ENCODE results near the gene EBPL. TPM values are rescaled to one million over a fixed set of nuclear protein-coding genes. Genes with fewer than 3 reads are reported as not detected.

Gene EBPL
- 90.8 TPM for total RNA-seq

DNA sequence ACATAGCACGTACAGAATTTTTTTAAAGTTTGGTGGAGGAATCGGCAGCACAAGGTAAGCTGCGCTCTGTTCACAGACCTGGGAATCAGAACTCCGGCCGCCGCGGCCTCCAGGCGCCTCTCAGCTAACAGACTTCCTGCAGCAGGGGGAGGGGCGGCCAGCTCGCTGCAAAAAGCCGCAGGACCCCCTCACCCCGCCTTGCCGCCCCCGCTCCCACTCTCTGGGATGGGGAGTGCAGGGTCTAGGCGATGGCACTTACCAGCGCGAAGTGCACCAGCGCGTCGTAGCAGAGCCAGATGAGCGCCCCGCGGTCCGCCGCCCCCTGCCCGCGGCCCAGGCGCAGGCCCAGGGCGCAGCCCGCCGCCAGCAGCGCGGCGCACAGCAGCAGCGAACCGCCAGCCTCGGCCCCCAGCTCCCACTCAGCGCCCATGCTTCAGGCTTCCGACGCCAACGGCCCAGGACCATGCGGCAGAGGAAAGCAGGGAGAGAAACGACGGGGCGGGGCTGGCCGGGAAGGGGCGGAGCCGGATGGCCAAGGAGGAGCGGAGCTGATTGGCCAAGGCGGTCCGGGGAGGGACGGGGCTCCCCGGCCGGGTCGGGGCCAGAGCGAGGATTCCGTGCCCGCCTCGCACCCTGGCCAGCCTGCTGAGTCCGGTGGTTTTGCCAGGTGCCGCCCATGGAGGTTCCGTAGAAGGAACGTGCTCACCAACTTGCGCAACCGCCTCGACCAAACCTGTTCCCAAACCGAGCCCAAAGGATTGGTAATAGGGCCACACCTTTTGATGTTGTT lies at the start of gene EBPL:
TSS of gene EBPL (minus strand) at position 492 of the 790 bp plus-strand sequence. CDS start at position 430, 62 bp downstream.
- peak in 1 of 2 donors; percentile 95 for DNase-seq (ENCODE audit: extremely low spot score in 2 of 2)
- H3K4me1 ChIP-seq: peaks cover 52% of the 10 kb centered on the region
- H3K27me3 ChIP-seq: no peaks in the 10 kb centered on the region
- H3K9me3 ChIP-seq: no peaks in the 10 kb centered on the region
- intact Hi-C loops (cut with DNase I): no loop called here
- TF ChIP-seq POLR2AphosphoS5 (IDR thresholded peaks at IDR 0.05; ENCODE audit: insufficient read depth in 1 of 2, low read depth in 1 of 2) (peak; percentile 83 to 87), POLR2A (IDR thresholded peaks at IDR 0.05) (no peak)
- TF ChIP-seq, protein P1, sequence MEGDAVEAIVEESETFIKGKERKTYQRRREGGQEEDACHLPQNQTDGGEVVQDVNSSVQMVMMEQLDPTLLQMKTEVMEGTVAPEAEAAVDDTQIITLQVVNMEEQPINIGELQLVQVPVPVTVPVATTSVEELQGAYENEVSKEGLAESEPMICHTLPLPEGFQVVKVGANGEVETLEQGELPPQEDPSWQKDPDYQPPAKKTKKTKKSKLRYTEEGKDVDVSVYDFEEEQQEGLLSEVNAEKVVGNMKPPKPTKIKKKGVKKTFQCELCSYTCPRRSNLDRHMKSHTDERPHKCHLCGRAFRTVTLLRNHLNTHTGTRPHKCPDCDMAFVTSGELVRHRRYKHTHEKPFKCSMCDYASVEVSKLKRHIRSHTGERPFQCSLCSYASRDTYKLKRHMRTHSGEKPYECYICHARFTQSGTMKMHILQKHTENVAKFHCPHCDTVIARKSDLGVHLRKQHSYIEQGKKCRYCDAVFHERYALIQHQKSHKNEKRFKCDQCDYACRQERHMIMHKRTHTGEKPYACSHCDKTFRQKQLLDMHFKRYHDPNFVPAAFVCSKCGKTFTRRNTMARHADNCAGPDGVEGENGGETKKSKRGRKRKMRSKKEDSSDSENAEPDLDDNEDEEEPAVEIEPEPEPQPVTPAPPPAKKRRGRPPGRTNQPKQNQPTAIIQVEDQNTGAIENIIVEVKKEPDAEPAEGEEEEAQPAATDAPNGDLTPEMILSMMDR (IDR thresholded peaks at IDR 0.05): no peak
- peak within 1 kb of the TSS; percentile 79 for H3K27ac ChIP-seq
- H3K4me3 ChIP-seq: peak within 1 kb of the TSS; percentile 83 to 86
- peaks cover 0 to 11% of the 10 kb centered on the region in 2 donors for H3K36me3 ChIP-seq

DNA sequence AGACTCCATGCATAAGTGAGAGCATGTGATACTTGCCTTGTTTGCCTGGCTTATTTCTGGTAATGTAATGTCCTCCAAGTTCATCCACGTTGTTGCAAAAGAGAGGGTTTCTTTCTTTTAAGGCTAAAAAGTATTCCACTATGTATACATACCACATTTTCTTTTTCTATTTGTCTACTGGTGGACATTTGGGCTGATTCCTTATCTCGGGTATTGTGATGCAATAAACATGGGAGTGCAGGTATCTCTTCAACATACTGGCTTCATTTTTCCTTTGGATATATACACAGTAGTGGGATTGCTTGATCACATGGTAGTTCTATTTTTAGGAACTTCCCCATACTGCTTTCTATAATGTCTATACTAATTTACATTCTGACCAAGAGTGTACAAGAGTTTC lies 49.6 kb upstream of the EBPL start:
- Histone ChIP-seq H3K36me3 (peaks cover 0 to 7% of the 10 kb centered on the region in 2 donors), H3K27ac (no peak overlapping the region), H3K4me1 (no peaks in the 10 kb centered on the region), H3K4me3 (no peak overlapping the region), H3K27me3 (no peaks in the 10 kb centered on the region), H3K9me3 (no peaks in the 10 kb centered on the region)
- intact Hi-C loops (cut with DNase I): no loop called here
- DNase-seq (ENCODE audit: extremely low spot score in 2 of 2): no peak
- TF ChIP-seq POLR2A (IDR thresholded peaks at IDR 0.05) (no peak), POLR2AphosphoS5 (IDR thresholded peaks at IDR 0.05; ENCODE audit: insufficient read depth in 1 of 2, low read depth in 1 of 2) (no peak)
- TF ChIP-seq, protein P1 (IDR thresholded peaks at IDR 0.05): no peak

DNA sequence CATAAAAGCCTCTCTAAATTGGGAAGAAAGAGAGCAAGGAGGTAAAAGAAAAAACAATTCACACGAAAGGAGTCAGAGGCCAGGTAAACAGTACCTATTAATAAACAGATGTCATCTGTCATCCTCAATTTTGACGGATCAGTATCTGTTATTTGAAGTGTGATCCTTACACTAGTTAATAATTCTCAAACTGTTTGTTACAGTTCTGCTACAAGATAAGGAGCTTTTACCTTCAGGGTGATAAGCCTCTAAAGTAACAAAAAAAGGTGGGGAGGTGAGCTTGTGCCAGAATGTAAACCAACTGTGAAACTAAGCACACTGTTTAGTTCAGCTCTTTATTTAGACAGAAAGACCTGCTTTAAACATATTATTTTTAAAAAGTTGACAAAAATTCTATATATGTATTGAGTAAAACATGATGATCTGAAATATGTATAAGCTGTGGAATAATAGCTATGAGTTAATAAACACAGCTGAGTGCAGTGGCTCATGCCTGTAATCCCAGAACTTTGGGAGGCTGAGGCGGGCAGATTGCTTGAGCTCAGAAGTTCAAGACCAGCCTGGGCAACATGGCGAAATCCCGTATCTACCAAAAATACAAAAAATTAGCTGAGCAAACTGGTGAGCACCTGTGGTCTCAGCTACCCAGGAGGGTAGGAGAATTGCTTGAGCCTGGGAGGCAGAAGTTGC lies 48.4 kb upstream of the EBPL start:
- H3K9me3 ChIP-seq: no peaks in the 10 kb centered on the region
- no peaks in the 10 kb centered on the region for H3K27me3 ChIP-seq
- intact Hi-C loops (cut with DNase I): no loop called here
- TF ChIP-seq POLR2A (IDR thresholded peaks at IDR 0.05): no peak
- no peak for TF ChIP-seq POLR2AphosphoS5 (IDR thresholded peaks at IDR 0.05; ENCODE audit: insufficient read depth in 1 of 2, low read depth in 1 of 2)
- TF ChIP-seq, protein P1 (IDR thresholded peaks at IDR 0.05): no peak
- H3K27ac ChIP-seq: no peak overlapping the region
- no peaks in the 10 kb centered on the region for H3K4me1 ChIP-seq
- no peaks in the 10 kb centered on the region for H3K36me3 ChIP-seq
- no peak for DNase-seq (ENCODE audit: extremely low spot score in 2 of 2)
- H3K4me3 ChIP-seq: no peak overlapping the region

DNA sequence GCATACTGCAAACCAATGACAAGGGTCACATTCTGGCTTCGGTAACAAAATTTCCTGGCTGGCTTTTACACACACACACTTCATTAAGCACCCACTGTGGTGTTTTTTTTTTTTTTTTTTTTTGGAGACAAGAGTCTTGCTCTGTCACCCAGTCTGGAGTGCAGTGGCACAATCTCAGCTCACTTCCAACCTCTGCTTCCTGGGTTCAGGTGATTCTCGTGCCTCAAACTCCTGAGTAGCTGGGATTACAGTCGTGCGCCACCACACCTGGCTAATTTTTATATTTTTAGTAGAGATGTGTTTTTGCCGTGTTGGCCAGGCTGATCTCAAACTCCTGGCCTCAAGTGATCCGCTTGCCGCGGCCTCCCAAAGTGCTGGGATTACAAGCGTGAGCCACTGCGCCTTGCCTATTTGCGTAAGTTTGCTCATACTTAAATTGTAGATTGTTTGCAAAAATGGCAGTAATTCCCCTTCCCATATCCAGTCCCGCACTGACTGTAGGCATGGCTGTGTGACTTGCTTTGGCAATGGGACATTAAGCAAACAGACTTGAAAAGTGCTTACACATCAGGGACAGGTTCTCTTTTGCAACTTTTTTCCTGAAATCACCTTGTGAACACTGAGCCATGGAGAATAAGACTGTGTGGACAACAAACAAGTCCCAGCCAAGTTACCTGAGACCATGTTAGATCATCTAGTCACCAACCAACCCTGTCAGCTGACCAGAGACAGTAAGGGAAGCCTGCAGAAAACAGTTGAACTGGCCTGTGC lies 42.1 kb upstream of the EBPL start:
- intact Hi-C loops (cut with DNase I): no loop called here
- no peaks in the 10 kb centered on the region for H3K27me3 ChIP-seq
- H3K9me3 ChIP-seq: no peaks in the 10 kb centered on the region
- TF ChIP-seq, protein P1 (IDR thresholded peaks at IDR 0.05): no peak
- no peak for TF ChIP-seq POLR2A (IDR thresholded peaks at IDR 0.05)
- TF ChIP-seq POLR2AphosphoS5 (IDR thresholded peaks at IDR 0.05; ENCODE audit: insufficient read depth in 1 of 2, low read depth in 1 of 2): no peak
- H3K4me3 ChIP-seq: no peak overlapping the region
- peaks cover 0 to 5% of the 10 kb centered on the region in 2 donors for H3K36me3 ChIP-seq
- DNase-seq (ENCODE audit: extremely low spot score in 2 of 2): no peak
- no peak overlapping the region for H3K27ac ChIP-seq
- H3K4me1 ChIP-seq: no peaks in the 10 kb centered on the region

All from vagina (tissue), 2 donors.